Measurements from ENCODE around the gene PLTP.
"Not testable (repeated sequence)": the region's sequence is repeated elsewhere in the genome, so short reads cannot be mapped to it uniquely, and the experiment has no call there.

The PLTP gene

DNA sequence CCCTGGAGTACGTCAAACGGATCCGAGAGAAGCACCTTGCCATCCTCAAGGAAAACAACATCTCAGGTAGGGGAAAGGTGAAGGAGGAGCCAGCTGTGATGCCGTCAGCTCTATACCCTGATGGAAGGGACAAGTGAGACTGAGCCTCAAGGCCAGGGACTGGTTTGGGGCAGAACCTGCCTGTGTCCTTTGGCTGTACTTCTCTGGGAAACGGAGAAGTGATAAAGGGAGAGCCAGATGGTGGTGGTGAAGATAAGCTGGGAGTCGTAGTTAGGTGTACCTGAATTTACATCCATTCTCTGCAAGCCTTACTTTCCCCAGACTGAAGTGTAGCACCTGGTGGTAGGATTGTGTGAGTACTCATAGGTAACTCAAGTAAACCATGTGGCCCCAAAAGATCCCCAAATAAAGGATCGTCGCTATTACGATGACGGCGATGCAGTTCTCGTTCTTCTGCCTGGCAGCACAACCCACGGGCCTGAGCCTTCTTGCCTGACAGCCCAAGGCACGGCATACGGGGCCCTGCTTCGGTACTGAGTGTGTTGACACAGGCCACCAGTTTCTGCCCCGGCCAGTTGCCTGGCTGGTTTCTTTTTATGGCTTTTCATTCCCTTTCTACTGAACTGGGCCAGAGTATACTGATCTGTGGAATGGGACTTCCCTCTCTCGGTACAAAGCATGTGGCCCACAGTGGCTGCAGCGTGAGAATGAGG, 33.2 kb upstream of the PLTP start:
- no peak for DNase-seq (ENCODE audit: low read depth in 2 of 2)

DNA sequence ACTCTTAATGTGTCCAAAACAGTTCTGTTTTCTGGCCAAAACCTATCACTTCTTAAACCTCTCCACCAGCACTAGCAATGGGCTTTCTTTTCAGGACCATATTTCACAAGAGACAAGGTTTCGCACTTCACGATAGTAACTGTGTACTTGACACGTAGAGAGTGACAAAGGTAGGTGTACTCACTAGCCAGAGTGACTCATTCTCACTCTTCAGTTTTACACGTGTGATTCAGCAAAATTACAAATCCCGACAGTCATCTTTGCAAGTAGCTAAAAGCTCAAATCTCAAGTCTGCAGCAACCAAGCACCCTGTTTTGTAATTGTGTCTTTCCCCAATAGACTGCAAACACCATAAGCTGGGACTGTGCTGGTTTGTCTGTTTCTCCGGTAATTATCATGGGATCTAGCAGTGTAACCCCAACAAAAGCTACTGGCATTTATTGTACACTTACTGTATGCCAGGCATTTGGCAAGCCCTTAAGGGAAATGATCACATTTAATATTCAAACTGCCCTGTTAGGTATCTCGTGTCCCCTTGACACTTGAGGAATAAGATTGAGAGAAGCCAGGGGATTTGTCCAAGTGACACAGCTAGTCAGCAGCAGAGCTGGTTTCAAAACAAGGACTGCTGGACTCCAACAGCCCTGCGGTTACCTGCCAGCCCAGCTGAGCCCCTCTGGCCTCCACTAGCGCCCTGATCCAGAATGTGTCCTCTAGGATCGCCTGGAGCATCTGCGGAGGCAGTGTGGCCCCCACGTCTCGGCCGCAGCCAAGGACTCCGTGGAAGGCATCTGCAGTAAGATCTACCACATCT, 32.4 kb upstream of the PLTP start:
- DNase-seq (ENCODE audit: low read depth in 2 of 2) = no peak

DNA sequence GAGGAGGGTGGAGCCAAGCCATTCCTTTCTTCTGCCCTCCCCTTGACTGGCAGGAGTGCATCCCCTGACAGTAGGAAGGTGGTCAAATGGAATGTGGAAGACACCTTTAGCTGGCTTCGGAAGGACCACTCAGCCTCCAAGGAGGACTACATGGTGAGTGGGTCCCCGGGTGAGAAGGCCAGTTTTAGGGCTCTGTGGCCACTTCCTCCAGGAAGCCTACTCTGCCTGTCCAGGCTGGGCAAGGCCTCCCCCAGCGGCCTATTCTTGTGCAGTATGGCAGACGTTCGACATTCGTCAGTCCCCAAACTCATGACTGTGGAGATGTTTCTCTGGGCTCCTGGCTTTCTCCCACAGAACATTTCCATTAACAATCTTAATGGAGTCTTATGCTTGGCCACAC, 31.7 kb upstream of the PLTP start:
- no peak for DNase-seq (ENCODE audit: low read depth in 2 of 2)

DNA sequence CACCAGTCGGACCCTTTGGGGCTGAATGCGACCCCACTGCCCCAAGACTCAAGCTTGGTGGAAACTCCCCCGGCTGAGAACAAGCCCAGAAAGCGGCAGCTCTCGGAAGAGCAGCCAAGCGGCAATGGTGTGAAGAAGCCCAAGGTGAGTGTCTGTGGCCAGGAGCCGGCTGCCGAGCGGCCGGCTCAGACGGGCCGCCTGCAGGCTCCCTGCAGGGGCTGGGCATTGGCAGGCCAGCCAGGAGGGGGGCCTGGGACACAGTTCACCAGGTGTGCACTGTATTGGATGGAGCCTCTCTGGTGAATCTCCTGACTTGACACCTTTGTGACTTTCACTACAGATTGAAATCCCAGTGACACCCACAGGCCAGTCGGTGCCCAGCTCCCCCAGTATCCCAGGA, 28.5 kb upstream of the PLTP start:
- DNase-seq (ENCODE audit: low read depth in 2 of 2) = no peak

DNA sequence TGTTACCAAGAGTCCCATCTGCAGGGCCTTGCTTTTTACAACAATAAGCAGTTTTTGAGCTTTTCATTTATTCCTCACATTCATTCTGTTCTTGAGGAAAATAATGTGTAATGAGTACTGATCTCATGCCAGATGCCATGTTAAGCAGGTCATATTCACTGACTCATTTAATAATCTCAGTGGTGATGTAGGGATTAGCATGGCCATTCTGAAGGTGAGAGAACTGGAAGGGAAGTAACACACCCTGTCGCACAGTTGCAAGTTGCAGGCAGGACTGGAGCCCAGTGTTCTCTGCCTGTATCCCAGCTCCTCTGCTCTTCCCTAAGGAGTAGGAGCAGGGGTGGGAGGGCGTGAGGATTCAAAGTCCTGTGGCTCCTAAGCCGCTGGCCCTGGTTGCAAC, 28.1 kb upstream of the PLTP start:
- DNase-seq (ENCODE audit: low read depth in 2 of 2) = no peak

DNA sequence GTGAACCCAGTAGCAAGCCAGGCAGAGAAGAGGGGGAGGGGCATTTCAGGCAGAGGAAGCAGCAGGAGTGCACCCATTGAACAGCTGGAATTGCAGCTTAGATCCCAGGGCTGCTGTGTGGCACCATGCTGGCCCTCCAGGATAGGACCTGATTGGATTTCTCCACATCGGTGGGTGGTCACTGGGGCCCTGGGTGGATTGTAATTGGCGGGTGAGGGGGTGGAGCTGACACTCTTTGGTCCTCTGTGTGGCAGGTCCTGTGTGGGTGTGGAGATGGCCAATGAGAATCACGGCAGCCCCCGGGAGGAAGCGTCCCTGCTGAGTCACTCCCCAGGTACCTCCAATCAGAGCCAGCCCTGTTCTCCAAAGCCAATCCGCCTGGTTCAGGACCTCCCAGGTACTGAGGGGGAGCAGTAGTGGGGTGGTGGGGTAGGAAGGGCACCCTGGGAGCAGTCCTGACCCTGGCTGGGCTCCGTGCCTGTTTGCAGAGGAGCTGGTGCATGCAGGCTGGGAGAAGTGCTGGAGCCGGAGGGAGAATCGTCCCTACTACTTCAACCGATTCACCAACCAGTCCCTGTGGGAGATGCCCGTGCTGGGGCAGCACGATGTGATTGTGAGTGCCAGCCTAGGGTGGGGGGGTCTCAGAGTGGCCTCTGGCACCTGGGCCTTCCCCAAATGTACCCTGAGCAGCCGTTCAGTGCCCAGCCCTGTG, 26.9 kb upstream of the PLTP start:
- no peak for DNase-seq (ENCODE audit: low read depth in 2 of 2)

DNA sequence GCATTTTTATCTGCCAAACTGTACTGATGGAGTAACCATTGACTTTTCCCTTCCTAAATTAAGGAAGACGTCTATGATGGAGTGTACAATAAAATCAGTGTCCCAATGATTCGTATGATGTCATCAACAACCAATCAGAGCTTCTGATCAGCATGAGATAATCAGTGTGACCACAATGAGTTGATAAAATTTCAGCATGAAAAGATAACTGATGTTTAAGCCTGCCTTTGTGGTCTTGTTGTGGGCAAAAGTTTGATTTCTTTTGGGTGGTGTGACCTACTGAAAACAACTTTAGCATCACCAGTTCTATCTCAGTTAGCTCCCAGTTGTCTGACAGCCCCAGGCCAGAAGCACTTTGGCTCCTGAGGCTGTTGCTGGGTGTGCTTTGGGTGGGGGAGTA, 25.8 kb upstream of the PLTP start:
- DNase-seq (ENCODE audit: low read depth in 2 of 2) = no peak

DNA sequence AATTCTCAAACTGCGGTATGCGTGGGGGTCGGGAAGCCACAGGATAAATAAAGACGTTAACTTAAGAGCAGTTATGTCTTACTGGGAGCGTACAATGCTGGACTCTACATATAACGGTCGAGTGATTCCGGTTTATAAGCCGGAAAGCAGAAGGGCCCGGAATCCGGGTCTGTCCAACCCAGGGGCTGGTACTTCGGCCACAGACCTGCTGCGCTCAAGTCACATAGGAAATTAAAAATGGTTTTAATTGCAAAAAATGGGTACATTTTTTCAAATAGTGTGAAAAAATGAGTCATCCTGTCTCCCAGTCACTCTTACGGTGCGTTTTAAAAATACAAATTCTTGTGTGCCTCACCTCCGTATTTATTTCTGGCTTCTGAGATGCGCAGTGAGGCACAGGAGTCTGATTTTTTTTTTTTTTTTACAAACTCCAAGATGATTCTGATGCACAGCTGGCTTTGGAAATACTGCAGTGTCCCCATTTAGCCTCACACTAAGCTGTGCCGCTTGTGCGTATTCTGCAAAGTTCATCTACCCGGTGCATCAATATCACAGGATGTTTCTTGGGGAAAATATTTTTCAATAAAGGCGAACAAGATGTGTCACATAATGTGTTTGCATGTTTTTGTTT, 23.6 kb upstream of the PLTP start:
- no peak for DNase-seq (ENCODE audit: low read depth in 2 of 2)

DNA sequence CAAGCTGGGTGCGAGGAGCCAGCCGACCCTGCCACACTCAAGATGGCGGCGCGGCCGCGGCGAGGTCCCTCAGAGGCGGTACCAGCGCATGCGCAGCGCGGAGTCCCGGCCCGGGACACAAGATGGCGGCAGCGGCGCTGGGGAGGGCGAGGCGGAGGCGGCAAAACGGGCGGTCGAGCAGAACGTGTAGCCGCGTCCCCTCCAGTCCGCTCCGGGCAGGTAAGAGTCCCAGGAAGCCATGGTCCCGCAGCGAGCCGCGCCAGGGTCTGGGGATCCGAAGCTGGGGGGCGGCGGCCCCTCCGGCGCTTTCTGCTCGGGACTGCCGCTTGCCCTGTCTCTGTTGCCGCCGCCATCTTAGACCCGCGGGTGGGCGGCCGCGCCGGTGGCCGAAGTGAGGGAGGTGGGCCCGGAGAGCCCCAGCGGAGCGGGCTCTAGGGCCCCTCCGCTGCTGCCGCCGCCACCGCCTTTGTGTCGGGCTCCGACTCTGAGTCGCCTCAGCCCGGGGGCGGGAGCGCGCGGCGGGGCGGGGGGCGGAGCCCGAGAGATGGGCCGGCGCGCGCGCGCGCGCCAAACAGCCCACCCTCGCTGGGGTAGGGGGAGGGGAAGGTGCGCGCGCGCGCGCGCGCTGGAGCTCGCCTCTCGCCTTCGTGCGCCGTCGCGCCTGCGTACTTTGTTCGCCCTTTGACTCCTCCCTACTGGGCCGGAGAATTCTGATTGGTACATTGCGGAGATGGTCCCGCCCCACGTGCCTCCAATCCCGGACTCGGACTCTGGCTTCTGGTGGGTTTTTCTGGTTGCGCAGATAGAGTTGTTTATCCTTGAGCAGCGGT, 22.8 kb upstream of the PLTP start, which contains the start of gene PCIF1:
Gene PCIF1, plus strand, starts transcription at position 98 of the 830 bp plus-strand sequence. CDS start 4,317 bp downstream, outside the sequence.
- peak; percentile 95 to 98 for DNase-seq (ENCODE audit: low read depth in 2 of 2)

DNA sequence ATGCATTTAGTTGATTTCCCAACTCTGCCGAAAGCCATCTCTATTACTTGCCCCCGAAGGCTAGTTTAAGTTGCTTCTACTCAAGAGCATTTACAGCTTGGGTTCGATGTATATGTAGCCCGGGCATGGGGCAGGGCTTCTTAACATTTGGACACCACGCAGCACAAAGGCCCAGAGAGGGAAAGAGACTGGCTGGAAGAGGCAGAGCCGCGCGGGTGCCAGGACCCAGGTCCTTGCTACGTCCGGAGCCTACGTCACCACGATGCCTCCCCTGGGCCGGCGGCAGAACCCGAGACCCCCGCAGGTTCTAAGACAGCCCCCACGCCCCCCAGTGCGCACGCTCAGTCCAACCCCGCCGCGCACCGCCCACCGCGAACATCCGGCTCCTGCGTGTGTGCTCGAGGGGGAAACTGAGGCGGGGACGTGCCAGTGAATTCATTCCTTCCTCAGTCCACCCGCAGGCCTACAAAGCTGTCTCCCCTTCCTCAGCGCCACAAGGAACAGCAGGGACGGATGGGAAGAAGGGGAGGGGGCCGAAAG, 22.2 kb upstream of the PLTP start:
- no peak for DNase-seq (ENCODE audit: low read depth in 2 of 2)

DNA sequence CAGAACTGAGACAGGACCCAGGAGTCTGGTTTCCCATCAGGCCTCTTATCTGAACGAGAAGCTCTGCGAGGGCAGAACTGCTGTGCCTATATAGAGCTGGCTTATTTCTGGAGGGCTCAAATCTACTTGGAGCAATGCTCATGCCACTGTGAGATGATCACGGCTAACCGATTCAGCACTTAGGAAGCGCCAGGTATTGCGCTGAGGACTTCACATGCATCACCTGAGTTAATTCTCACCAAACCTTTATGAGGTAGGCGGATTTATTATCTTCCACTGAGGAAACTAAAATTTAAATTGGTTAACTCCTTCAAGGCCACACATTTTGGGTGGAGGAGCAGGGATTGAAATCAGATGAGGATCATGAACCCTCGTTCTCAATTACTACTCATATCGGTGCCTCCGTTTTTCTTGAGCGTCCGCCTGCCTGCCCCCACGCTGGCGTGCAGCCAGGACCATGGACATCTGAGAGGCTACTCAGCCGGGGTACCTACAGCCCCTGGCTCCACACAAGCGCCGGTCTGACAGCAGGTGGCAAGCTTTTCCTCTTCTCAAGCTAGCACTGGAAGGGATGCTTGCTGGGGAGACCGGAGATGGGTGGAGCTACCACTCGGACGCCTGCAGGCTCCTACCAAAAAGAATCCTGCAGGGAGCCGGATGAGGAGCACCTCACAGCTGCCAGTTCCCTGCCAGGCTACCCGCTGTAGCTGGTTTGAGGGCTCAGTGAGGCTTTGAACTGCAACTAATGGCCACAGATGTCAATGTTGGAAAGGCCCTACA, 21.5 kb upstream of the PLTP start:
- peak in 1 of 2 donors; percentile 11 for DNase-seq (ENCODE audit: low read depth in 2 of 2)

DNA sequence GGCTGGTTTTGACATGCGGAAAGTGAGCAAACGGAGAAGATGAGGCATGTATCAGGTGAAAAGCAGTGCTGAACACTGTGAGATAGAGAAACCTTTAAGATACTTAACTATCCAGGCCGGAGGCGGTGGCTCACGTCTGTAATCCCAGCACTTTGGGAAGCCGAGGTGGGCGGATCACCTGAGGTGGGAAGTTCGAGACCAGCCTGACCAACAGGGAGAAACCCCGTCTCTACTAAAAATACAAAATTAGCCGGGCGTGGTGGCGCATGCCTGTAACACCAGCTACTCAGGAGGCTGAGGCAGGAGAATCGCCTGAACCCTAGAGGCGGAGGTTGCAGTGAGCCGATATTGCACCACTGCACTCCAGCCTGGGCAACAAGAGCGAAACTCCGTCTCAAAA, 19.7 kb upstream of the PLTP start:
- DNase-seq (ENCODE audit: low read depth in 2 of 2) = not testable (repeated sequence)

DNA sequence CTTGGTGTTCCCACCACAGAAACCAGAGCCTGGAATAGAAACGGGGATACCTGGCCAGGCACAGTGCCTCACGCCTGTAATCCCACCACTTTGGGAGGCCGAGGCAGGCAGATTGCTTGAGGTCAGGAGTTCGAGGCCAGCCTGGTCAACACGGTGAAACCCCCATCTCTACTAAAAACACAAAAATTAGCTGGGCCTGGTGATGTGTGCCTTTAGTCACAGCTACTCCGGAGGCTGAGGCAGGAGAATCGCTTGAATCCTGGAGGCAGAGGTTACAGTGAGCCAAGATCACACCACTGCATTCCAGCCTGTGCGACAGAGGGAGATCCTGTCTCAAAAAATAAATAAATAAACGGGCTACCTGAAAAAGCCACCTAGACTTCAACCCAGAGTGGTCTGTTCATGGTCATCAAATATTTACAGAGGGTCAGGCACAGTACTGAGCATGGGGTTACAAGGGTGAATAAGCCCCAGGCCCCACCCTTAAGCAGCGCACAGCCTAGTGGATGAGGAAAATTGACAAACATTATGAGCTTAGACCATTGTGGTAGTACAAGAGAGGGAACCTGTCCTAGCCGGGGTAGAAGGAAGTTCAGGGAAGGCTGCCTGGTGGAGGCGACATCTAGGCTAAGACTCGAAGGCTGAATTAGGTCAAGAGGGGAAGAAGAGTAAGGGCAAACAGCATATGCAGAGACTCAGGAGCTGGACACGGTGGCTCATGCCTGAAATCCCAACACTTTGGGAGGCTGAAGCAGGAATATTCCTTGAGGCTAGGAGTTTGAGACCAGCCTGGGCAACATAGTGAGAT, 15.3 kb upstream of the PLTP start:
- DNase-seq (ENCODE audit: low read depth in 2 of 2) = no peak

DNA sequence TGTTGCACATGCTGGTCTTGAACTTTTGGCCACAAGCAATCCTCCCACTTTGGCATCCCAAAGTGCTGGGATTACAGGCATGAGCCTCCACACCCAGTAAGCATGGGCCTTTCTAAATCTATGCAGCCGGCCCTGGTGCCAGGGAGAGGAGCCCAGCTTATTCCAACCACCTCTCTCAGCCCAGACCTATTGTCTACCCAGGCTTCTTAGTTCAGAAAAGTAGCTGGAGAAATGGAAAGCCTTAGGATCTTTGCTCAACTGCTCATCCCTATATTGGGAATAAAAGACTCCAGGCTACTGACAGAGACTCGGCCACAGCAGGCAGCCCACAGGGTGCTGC, 14.7 kb upstream of the PLTP start:
- no peak for DNase-seq (ENCODE audit: low read depth in 2 of 2)

DNA sequence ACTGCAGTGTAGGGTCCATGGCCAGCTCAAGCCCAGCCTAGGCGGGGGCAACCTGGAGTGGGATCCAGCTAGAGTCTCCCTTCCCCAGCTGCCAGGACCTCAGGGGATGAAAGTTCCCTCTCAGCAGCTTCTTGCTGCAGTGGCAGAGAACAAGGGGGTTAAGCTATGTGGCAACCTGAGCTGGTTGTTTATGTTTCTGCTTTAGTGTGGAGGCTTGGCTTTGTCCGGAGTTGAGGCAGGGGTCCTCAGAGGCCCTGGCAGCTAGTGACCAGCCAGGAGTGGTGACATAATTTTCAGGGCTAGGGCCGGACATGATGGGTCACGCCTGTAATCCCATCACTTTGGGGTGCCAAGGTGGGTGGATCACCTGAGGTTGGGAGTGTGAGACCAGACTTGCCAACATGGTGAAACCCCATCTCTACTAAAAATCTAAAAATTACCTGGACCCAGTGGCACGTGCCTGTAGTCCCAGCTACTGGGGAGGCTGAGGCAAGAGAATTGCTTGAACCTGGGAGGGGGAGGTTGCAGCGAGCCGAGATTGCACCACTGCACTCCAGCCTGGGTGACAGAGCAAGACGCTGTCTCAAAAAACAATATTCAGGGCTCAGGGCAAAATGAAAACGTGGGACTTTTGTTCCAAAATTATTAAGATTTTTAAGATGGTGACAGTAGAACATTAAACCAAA, 14.0 kb upstream of the PLTP start:
- DNase-seq (ENCODE audit: low read depth in 2 of 2) = no peak

DNA sequence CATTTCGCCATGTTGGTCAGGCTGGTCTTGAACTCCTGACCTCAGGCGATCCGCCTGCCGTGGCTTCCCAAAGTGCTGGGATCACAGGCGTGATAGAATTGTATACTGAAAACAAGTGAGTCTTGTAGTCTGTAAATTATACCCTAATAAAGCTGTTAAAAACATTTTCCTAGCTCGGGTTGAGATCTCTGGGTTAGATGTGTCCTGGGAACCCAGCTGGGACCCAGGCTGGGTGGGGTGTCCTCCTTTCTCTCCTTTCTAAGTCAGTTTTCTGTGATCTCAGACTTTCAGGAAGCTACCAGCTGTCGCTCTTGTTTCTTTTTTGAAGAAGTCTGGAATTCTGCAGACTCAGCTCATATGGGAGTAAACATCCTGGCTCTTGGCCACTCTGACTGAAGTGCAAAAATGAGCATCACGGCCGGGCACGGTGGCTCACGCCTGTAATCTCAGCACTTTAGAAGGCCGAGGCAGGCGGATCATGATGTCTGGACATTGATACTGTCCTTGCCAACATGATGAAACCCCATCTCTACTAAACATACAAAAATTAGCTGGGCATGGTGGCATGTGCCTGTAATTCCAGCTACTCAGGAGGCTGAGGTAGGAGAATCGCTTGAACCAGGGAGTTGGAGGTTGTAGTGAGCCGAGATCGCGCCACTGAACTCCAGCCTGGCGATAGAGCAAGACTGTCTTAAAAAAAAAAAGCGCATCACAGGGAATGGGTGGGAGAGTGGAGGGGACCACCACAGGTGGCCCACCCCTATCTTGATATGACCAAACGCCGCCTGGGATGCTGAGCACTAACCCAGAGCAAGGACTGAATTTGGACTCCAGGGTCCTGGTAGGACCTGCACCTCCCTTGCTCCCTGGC, 12.7 kb upstream of the PLTP start:
- DNase-seq (ENCODE audit: low read depth in 2 of 2) = no peak

DNA sequence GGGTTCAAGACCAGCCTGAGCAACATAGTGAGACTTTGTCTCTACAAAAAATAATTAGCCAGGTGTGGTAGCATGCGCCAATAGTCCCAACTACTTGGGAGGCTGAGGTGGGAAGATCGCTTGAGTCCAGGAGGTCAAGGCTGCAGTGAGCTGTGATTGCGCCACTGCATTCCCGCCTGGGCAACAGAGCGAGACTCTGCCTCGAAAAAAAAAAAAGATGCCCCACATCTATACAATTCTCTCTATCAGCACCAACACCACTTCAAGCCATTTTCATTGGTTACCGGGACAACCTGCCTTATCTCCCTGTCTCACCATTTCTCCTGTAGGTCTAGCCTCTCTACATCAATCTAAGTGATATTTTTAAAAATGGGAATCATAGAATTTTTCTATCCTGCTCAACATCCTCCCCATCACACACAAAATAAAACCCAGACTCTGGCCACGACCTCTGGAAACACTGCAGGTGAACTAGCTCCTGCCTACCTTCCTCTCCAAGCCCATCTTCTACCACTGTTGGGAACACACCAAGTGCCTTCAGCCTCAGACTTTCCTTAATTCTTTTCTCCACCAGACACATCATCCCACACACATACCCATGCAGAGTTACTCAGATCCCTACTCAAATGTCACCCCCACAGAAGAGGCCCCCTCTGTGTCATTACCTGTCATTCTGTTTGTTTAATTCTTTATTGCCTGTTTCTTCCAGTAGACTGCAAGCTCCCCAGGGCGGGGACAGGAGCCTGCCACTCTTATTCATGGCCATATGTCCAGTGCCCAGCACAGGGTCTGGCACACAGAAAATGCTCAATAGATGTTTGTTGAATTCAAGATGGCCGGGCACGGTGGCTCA, 9.6 kb upstream of the PLTP start:
- no peak for DNase-seq (ENCODE audit: low read depth in 2 of 2)

All from stimulated activated CD4-positive, alpha-beta T cell treated with anti-CD3 and anti-CD28 coated beads, Interleukin-1b, Interleukin-23, amount 100 ng/mL, for 1 hour (primary cell).